OCI-LY3 (cell line): Measurements from ENCODE around the gene NPSR1.

Source experiments
- CTCF ChIP-seq: fragments of 200-600, 300-600 bp; sonication (generic); IDR thresholded peaks from 2 replicates; pipeline ENCODE4 v1.5.1; 2014; ENCODE audit warnings: antibody characterized with exemption, low read length, low read depth
- EZH2phosphoT487 ChIP-seq: fragments of 200-600 bp; shearing (Covaris generic); IDR thresholded peaks from 2 replicates; pipeline ENCODE4 v1.6.1; 2018; ENCODE audit warnings: antibody characterized with exemption, mixed run types, low read depth

- no peak for TF ChIP-seq CTCF
- no peak for TF ChIP-seq EZH2phosphoT487
Measured at GRCh38 chr7:34835901-34836600, 178.0 kb downstream of the NPSR1 start.
